HG03103 (cell line): ENCODE measurements around the gene IGF1.
"Not testable (repeated sequence)": the region's sequence is repeated elsewhere in the genome, so short reads cannot be mapped to it uniquely, and the experiment has no call there.

Source experiments
- ATAC-seq: cut with Tn5 transposase; IDR thresholded peaks from one replicate; pipeline ENCODE4 v1.9.1; 2021; ENCODE audit warnings: low read depth; ENCODE audit not compliant: unreplicated experiment

IGF1 gene

GRCh38 chr12:102399653-102400052 is 80.7 kb downstream of the IGF1 start:
- no peak for ATAC-seq

- ATAC-seq = no peak
These were observed 84.1 kb downstream of the IGF1 start for GRCh38 chr12:102396276-102396675.

DNA sequence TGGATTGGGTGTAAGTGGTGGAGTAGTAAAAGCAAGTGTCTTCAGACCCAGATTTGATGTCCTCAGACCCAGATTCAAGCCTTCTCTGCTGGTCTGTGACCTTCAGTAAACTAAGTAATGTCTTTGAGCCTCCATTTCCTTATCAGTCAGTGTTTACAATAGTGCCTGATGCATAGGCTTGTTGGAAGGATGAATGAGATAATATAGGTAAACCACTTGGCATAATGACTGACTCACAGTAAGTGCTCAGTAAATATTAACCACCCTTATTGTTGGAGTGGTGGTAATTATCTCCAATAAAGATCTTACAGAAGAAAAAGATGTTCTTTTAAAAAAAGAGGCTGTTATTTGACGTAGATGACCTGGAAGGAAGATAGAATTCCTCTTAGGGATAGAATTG is 86.2 kb downstream of the IGF1 start:
- no peak for ATAC-seq

DNA sequence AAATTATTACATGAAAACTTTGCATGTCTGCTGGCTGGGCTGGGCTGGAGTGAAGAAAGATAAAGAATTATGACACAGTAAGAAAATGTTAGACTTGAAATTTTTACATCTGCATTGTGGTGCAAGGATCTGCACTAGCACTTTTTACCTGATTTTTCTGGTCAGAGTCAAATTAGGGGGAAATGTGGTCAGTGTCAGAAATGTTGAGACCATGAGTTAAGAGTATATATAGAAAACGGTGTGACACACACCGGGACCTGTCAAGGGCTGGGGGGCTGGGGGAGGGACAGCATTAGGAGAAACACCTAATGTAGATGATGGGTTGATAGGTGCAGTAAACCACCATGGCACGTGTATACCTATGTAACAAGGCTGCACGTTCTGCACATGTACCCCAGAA is 90.3 kb downstream of the IGF1 start:
- ATAC-seq = no peak

GRCh38 chr12:102388469-102388868 is 91.9 kb downstream of the IGF1 start:
- no peak for ATAC-seq

DNA sequence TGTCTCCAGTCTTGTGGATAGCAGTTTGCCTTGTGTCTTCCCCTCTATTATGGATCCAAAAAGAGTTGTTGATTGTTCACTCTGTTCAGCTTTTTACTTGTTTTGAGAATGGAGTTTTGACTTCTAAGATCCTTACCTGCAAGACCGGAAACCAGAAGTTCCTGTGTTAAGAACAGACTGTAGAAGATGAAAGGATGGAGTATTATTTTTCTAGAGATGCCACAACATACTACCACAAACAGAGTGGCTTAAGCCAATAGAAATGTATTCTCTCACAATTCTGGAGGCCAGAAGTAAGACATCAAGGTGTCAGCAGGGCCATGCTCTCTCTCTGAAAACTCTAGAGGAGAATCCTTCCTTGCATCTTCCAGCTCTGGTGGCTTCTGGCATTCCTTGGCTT is 95.0 kb downstream of the IGF1 start:
- no peak for ATAC-seq

- no peak for ATAC-seq
These were observed 100.8 kb downstream of the IGF1 start for GRCh38 chr12:102379346-102380162.

GRCh38 chr12:102376781-102377180 is 103.6 kb downstream of the IGF1 start:
- ATAC-seq = no peak

GRCh38 chr12:102376181-102376747 is 104.1 kb downstream of the IGF1 start:
- ATAC-seq = no peak

GRCh38 chr12:102374190-102374589 is 106.2 kb downstream of the IGF1 start:
- ATAC-seq = no peak

DNA sequence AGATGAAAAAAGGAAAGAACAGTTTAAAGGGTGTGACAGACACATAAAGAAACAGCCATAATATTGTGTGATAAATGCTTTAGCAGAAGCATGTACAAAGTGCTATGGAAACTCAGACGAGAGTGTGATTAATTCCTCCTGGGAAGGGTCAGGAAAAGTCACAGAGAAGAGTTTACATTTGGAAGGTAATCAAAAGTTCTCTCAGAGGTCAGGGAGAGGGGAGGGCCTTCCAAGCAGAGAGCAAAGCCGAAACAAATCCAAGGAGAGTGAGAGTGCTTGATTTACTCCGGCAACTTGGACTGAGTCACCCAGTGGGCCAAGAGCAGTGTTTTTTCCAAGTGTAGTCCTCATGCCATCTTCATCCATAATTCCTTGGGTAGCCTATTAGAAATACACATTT is 108.3 kb downstream of the IGF1 start:
- no peak for ATAC-seq

DNA sequence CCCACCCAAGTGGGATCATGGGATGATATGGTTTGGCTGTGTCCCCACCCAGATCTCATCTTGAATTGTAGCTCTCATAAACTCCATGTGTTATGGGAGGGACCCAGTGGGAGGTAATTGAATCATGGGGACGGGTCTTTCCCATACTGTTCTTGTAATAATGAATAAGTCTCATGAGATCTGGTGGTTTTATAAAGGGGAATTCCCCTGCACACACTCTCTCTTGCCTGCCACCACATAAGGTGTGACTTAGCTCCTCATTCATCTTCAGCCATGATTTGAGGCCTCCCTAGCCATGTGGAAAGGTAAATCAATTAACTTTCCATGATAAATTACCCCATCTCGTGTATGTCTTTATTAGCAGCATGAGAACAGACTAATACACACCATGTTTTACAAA is 109.2 kb downstream of the IGF1 start:
- no peak for ATAC-seq

DNA sequence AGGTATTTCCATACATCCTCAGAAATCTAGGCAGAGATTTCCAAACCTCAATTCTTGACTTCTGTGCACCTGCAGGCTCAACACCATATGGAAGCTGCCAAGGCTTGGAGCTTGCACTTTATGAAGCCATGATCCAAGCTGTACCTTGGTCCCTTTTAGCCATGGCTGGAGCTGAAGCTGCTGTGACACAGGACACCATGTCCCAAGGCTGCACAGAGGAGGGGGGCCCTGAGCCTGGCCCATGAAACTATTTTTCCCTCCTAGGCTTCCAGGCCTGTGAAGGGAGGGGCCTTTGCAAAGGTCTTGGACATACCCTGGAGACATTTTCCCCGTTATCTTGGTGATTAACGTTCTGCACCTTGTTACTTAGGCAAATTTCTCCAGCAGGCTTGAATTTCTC is 110.5 kb downstream of the IGF1 start:
- no peak for ATAC-seq

DNA sequence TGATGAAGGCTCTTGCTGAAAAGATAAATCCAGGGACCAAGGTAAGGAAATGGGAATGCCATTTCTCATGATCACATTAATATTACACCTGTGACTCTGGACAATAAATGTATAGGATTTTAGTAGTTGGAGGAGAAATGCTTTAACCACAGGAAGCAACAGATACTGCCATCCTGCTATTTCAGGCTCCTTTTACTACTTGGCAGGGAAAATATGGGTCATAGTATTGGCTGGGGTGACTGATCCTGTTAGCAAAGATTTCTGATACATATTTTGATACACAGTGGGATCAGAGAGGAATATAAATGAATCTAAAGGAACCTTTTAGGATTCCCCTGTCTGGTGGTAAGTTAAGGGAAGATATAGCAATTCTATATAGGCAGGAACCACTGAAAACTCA is 115.0 kb downstream of the IGF1 start:
- no peak for ATAC-seq

DNA sequence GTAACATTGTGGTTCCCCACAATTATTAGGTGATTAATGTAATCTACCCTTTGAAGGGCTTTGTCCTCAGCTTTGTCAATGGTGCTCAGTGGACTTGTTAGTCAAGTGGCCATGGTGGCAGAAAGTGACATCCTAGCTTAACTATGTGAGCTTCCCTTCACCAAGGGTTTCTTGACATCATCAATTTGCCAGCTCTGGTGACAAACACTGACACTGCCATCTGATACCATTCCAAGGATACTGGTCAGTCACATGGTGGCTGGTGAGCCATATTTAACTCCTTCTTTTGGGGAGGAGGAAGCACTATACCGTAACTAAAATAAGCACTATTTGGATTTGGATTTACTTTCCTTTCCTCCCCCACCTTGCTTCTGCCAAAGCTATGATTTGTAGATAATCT is 115.7 kb downstream of the IGF1 start:
- no peak for ATAC-seq

GRCh38 chr12:102356690-102357089 is 123.7 kb downstream of the IGF1 start:
- no peak for ATAC-seq

DNA sequence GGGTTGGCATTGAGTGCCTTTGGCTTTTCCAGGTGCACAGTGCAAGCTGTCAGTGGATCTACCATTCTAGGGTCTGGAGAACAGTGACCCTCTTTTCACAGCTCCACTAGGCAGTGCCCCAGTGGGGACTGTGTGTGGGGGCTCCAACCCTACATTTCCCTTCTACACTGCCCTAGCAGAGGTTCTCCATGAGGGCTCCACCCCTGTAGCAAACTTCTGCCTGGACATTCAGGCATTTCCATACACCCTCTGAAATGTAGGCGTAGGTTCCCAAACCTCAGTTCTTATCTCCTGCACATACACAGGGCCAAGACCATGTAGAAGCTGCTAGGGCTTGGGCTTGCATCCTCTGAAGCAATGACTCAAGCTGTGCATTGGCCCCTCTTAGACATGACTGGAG is 126.1 kb downstream of the IGF1 start:
- not testable (repeated sequence) for ATAC-seq

DNA sequence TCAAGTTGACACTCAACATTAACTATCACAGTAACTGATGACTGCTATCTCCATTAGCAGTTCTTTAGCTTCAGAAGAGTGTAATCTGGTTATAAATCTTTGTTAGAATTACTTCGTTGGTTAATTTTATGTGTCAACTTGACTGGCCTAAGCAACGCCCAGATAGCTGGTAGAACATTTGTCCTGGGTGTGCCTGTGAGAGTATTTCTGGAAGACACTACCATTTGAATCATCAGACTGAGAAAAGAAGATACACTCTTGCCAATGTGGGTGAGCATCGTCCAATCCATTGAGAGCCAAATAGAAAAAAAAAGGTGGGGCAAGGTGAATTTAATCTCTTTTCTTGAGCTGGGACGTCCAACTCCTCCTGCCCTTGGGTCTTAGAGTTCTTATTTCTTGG is 129.0 kb downstream of the IGF1 start:
- no peak for ATAC-seq

- no peak for ATAC-seq
These were observed 130.3 kb downstream of the IGF1 start for GRCh38 chr12:102350070-102350469.

- no peak for ATAC-seq
These were observed 131.3 kb downstream of the IGF1 start for GRCh38 chr12:102349079-102349478.

DNA sequence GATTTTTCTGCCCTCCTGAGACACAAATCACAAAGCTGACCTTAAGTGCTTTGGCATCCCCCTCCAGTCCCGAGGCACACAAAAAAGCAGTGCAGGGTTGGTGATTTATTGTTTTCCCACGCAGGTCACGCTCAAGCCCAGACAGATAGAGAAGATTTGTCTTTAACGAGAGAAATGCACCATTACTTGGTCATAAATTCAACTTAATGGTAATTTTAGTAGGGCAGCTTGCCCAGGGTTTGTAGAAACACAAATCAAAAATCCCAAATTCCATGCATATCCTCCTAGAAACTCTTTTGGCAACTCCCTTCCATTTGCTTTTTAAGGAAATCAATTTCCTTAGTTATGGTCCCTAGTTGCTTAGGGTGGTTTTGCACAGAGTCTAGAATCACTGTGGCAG is 132.6 kb downstream of the IGF1 start:
- no peak for ATAC-seq
